ENCODE measurements around the gene LSAMP. TPM values are rescaled to one million over a fixed set of nuclear protein-coding genes. Genes with fewer than 3 reads are reported as not detected.

Gene LSAMP
- polyA plus RNA-seq, 1 of the 3 experiments (the other 2 are of a cell fraction) = 6.6 TPM

- H3K27me3 ChIP-seq (ENCODE audit: insufficient read depth) = no peaks in the 10 kb centered on the region
- 67% methylated on average over 2 of the region's 2 CpGs for WGBS (ENCODE audit: low lambda C conversion rate)
- H3K4me3 ChIP-seq (ENCODE audit: low read depth in 2 of 2, low read length in 1 of 2) = no peak overlapping the region
- H2AFZ ChIP-seq (ENCODE audit: low read depth) = no peak overlapping the region
- no peaks in the 10 kb centered on the region for H3K9me2 ChIP-seq
- TF ChIP-seq EZH2phosphoT487 (IDR thresholded peaks at IDR 0.05; ENCODE audit: borderline replicate concordance, low read depth) = no peak
- TF ChIP-seq USF1 (IDR thresholded peaks at IDR 0.05; ENCODE audit: borderline replicate concordance, low read depth) = no peak
- TF ChIP-seq EP300 (IDR thresholded peaks at IDR 0.05; ENCODE audit: borderline replicate concordance in 1 of 2, low read depth in 1 of 2, low read length in 1 of 2) = no peak
- TF ChIP-seq FOXJ3 (CRISPR knock-in tag; IDR thresholded peaks at IDR 0.05) = no peak
- no peak for TF ChIP-seq JUND (IDR thresholded peaks at IDR 0.05)
- TF ChIP-seq MXI1 (IDR thresholded peaks at IDR 0.05; ENCODE audit: low read depth, low read length) = no peak
- TF ChIP-seq IRF3 (IDR thresholded peaks at IDR 0.05; ENCODE audit: low read depth, low read length) = no peak
- no peak for TF ChIP-seq CHD2 (IDR thresholded peaks at IDR 0.05; ENCODE audit: low read length, partially characterized antibody)
- TF ChIP-seq YY1 (IDR thresholded peaks at IDR 0.05; ENCODE audit: low read depth) = no peak
- no peak for TF ChIP-seq FOXM1 (IDR thresholded peaks at IDR 0.05; ENCODE audit: low read depth)
- no peak for TF ChIP-seq ZBTB33 (IDR thresholded peaks at IDR 0.05; ENCODE audit: borderline replicate concordance, low read depth)
- no peak for TF ChIP-seq RFX5 (IDR thresholded peaks at IDR 0.05; ENCODE audit: low read length)
- no peak for TF ChIP-seq TEAD4 (IDR thresholded peaks at IDR 0.05; ENCODE audit: borderline replicate concordance, insufficient read depth)
- TF ChIP-seq SMC3 (IDR thresholded peaks at IDR 0.05; ENCODE audit: low read depth, low read length) = no peak
- TF ChIP-seq TAF1 (IDR thresholded peaks at IDR 0.05; ENCODE audit: borderline replicate concordance, low read depth, low read length) = no peak
- TF ChIP-seq FOSL2 (IDR thresholded peaks at IDR 0.05; ENCODE audit: borderline replicate concordance, low read depth) = no peak
- no peak for TF ChIP-seq CTCF (IDR thresholded peaks at IDR 0.05)
- no peak for TF ChIP-seq SIN3A (IDR thresholded peaks at IDR 0.05; ENCODE audit: borderline replicate concordance, low read depth, low read length)
- TF ChIP-seq REST (IDR thresholded peaks at IDR 0.05; ENCODE audit: low read depth, low read length) = no peak
- TF ChIP-seq RAD21 (IDR thresholded peaks at IDR 0.05; ENCODE audit: low read length) = no peak
- POLR2A ChIA-PET = no interaction called here
- no peak overlapping the region for H3K27ac ChIP-seq (ENCODE audit: low read depth in 2 of 2, low read length in 1 of 2)
- no peak overlapping the region for H3K9ac ChIP-seq
- no peak overlapping the region for H3K4me2 ChIP-seq
- peaks cover 2 to 9% of the 10 kb centered on the region in 2 experiments; a peak in 3 of 4 replicates for H3K4me1 ChIP-seq (ENCODE audit: control insufficient read depth in 1 of 2, insufficient read depth in 2 of 2, low read depth in 1 of 2, low read length in 1 of 2)
- no peak for DNase-seq
- no peaks in the 10 kb centered on the region for H3K36me3 ChIP-seq (replicated peaks in 1 of 2; ENCODE audit: control insufficient read depth in 1 of 2, insufficient read depth in 2 of 2, low read length in 1 of 2)
- H4K20me1 ChIP-seq (ENCODE audit: insufficient read depth) = no peaks in the 10 kb centered on the region
- no peaks in the 10 kb centered on the region for H3K79me2 ChIP-seq (ENCODE audit: insufficient read depth)
- H3F3A ChIP-seq (replicated peaks; ENCODE audit: insufficient read depth) = no peaks in the 10 kb centered on the region
- CTCF ChIA-PET = no interaction called here
- no peaks in the 10 kb centered on the region for H3K9me3 ChIP-seq
These were observed 202.5 kb downstream of the LSAMP start for GRCh38 chr3:116242825-116243224.

Measured in SK-N-SH (cell line).